ENCODE data around the gene SLIT2.

GRCh38 chr4:20284990-20285389 lies 33.3 kb downstream of the SLIT2 start:
- no peak for TF ChIP-seq CTCF (IDR thresholded peaks at IDR 0.05)
- no peak for TF ChIP-seq EZH2 (IDR thresholded peaks at IDR 0.05; ENCODE audit: borderline replicate concordance, insufficient read depth, low read depth, low read length, poor library complexity, severe bottlenecking)

Measured in B cell (primary cell).